T1000 (cell line): ENCODE data around the gene MYO7B.

Experiments
- DNase-seq: peaks from one replicate; lab custom pipeline; 2025; ENCODE audit warnings: mixed read lengths; lab: John Stamatoyannopoulos, UW

The MYO7B gene

GRCh38 chr2:127589841-127590240, 54.4 kb downstream of the MYO7B start:
- no peak for DNase-seq

- no peak for DNase-seq
Measured at GRCh38 chr2:127590386-127591190, 55.1 kb downstream of the MYO7B start.

GRCh38 chr2:127591221-127591923, 55.9 kb downstream of the MYO7B start:
- no peak for DNase-seq

- no peak for DNase-seq
Measured at GRCh38 chr2:127592761-127593227, 57.3 kb downstream of the MYO7B start.

GRCh38 chr2:127593228-127594115, 58.0 kb downstream of the MYO7B start:
- DNase-seq, result no peak

GRCh38 chr2:127594116-127594591, 58.7 kb downstream of the MYO7B start:
- DNase-seq, result no peak

- DNase-seq, result no peak
Measured at GRCh38 chr2:127596311-127597045, 61.0 kb downstream of the MYO7B start.

- DNase-seq, result no peak
Measured at GRCh38 chr2:127597046-127597983, 61.8 kb downstream of the MYO7B start.

GRCh38 chr2:127597984-127598380, 62.5 kb downstream of the MYO7B start:
- no peak for DNase-seq

GRCh38 chr2:127598711-127599110, 63.2 kb downstream of the MYO7B start:
- DNase-seq, result no peak

GRCh38 chr2:127599211-127599610, 63.7 kb downstream of the MYO7B start:
- no peak for DNase-seq

GRCh38 chr2:127604986-127605385, 69.5 kb downstream of the MYO7B start:
- no peak for DNase-seq

- no peak for DNase-seq
Measured at GRCh38 chr2:127605691-127606263, 70.3 kb downstream of the MYO7B start.

GRCh38 chr2:127606625-127607398, 71.3 kb downstream of the MYO7B start:
- no peak for DNase-seq

GRCh38 chr2:127607399-127607908, 72.0 kb downstream of the MYO7B start:
- DNase-seq, result no peak

- no peak for DNase-seq
Measured at GRCh38 chr2:127608061-127609030, 72.9 kb downstream of the MYO7B start.

- DNase-seq, result no peak
Measured at GRCh38 chr2:127609031-127609751, 73.7 kb downstream of the MYO7B start.
